BJ (cell line): ENCODE results near the gene ZBTB7A. TPM values are rescaled to one million over a fixed set of nuclear protein-coding genes. Genes with fewer than 3 reads are reported as not detected.

Experiments used
- CTCF ChIA-PET: fragments of 350-600 bp; formaldehyde crosslinking; extraction: SDS; loops from one replicate; lab custom pipeline; 2021; ENCODE audit warnings: antibody characterized with exemption, inconsistent platforms; lab: Yijun Ruan, JAX
- POLR2A ChIA-PET: fragments of 300-600 bp; sonication (Branson Sonifier 250); formaldehyde crosslinking; extraction: SDS; loops from one replicate; lab custom pipeline; 2021; ENCODE audit warnings: antibody characterized with exemption; lab: Charles Lee
- DNase-seq: peaks from one replicate; pipeline ENCODE4 v3.0.0-alpha.2; 2011; ENCODE audit warnings: low read depth
- H3K27me3 ChIP-seq: 2 replicates; pipeline ENCODE4 v1.6.0; 2011; ENCODE audit warnings: low read length; ENCODE audit not compliant: control insufficient read depth, insufficient read depth
- H3K36me3 ChIP-seq: 2 replicates; pipeline ENCODE4 v1.5.1; 2011; ENCODE audit warnings: low read length; ENCODE audit not compliant: control insufficient read depth, insufficient read depth
- H3K4me3 ChIP-seq: 2 replicates; pipeline ENCODE4 v1.5.1; 2011; ENCODE audit warnings: low read depth, mild to moderate bottlenecking, control low read depth, low read length
- polyA plus RNA-seq: library from polyadenylated mRNA; depleted of rRNA; stranded (reverse); fragments of >200 nt; gene quantifications from 2 replicates; pipeline ENCODE4 v1.2.3, GENCODE V29; 2011
- TF ChIP-seq, protein P1 (sequence below): IDR thresholded peaks from 2 replicates; pipeline ENCODE4 v1.5.1; 2011; ENCODE audit warnings: low read depth, mild to moderate bottlenecking, control low read depth, inconsistent platforms, low read length, moderate library complexity; ENCODE audit not compliant: insufficient read depth

Gene ZBTB7A
- polyA plus RNA-seq, 1 experiment: 7.5 TPM

DNA sequence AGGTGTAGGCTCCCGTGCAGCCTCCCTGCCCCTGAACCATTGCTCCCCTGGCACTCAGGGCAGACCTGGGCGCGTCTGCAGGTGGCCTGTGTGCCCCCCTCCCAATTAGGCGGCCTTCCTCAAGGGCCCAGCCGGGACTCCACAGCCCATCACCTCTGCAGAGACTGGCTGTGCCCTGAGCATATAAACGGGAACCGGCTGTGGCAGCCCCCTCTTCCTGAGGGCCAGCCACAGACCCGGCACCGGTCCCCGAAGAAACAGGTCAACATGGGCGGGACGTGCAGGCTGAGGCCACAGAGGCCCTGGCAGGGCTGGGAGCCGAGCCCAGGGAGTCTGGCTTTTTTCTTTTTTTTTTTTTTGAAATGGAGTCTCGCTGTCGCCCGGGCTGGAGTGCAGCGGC is 47.1 kb downstream of the ZBTB7A start:
- POLR2A ChIA-PET: no interaction called here
- H3K36me3 ChIP-seq: peaks cover 15% of the 10 kb centered on the region
- H3K4me3 ChIP-seq: no peak overlapping the region
- CTCF ChIA-PET: interaction anchor here (0.7 kb wide), 1 partner anchor 51 kb away, joined by 3 read pairs; no protein-coding TSS in a partner anchor
- TF ChIP-seq, protein P1, sequence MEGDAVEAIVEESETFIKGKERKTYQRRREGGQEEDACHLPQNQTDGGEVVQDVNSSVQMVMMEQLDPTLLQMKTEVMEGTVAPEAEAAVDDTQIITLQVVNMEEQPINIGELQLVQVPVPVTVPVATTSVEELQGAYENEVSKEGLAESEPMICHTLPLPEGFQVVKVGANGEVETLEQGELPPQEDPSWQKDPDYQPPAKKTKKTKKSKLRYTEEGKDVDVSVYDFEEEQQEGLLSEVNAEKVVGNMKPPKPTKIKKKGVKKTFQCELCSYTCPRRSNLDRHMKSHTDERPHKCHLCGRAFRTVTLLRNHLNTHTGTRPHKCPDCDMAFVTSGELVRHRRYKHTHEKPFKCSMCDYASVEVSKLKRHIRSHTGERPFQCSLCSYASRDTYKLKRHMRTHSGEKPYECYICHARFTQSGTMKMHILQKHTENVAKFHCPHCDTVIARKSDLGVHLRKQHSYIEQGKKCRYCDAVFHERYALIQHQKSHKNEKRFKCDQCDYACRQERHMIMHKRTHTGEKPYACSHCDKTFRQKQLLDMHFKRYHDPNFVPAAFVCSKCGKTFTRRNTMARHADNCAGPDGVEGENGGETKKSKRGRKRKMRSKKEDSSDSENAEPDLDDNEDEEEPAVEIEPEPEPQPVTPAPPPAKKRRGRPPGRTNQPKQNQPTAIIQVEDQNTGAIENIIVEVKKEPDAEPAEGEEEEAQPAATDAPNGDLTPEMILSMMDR: no peak
- no peaks in the 10 kb centered on the region for H3K27me3 ChIP-seq
- no peak for DNase-seq

DNA sequence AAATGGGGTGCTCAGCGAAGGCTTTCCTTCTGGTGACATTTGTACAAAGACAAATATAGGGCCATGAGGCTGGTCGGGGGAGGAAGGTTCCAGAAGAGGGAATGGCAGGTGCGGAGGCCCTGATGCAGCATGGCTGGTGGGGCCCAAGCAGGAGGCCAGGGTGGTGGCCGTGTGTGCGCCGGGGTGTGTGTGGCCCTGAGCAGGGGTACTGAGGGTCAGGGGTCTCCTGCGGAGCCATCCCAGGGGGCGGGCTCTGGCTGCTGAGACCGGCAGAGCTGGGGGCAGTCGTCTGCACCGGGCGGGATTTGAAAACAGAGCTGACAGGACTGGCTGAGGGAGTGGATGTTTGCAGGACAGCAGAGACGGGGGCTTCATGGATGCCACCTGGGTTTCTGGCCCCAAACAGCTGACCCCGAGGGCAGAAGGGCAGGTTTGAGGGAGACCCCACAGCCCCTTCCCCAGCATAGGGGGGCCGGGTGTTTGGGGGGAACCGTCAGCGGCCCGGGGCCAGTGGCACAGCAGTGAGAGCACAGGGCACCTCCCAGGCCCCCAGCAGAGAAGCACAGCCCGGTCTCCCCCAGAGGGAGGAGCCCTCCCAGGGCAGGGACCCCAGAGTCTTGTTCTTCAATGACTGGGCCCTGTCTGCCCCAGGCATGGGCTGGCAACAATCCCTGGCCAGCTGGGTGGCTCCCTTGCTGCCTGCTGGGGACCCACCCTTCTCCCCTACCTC is 47.8 kb downstream of the ZBTB7A start:
- POLR2A ChIA-PET: no interaction called here
- DNase-seq: no peak
- no peak overlapping the region for H3K4me3 ChIP-seq
- CTCF ChIA-PET: interaction anchor here (0.7 kb wide), 1 partner anchor 51 kb away, joined by 3 read pairs; no protein-coding TSS in a partner anchor
- TF ChIP-seq, protein P1: no peak
- H3K27me3 ChIP-seq: no peaks in the 10 kb centered on the region
- H3K36me3 ChIP-seq: peaks cover 12% of the 10 kb centered on the region

DNA sequence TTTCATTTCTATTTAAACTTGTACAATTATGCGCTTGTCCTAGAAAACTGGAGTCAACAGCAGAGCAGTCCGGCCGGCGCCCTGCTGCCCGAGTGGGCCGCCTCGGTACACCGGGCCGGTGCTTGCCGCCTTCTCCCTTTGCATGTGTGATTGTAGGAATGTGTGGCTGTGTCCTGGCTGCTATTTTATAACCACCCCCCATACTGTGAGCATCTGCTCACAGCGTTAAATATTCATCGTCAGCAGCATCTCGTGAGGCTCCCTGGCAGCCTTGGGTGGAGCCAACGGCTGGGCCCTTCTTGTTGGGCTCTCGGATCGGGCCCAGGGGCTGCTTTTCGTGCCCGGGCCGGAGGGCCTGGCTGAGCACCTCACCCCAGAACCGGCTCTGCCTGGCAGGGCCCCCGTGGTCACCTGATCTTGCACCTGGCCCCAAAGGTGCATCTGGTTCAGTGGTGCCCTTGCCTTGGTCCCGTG is 48.5 kb downstream of the ZBTB7A start:
- Histone ChIP-seq H3K4me3 (no peak overlapping the region), H3K27me3 (no peaks in the 10 kb centered on the region), H3K36me3 (peaks cover 14% of the 10 kb centered on the region)
- CTCF ChIA-PET: no interaction called here
- POLR2A ChIA-PET: no interaction called here
- TF ChIP-seq, protein P1: no peak
- DNase-seq: no peak

DNA sequence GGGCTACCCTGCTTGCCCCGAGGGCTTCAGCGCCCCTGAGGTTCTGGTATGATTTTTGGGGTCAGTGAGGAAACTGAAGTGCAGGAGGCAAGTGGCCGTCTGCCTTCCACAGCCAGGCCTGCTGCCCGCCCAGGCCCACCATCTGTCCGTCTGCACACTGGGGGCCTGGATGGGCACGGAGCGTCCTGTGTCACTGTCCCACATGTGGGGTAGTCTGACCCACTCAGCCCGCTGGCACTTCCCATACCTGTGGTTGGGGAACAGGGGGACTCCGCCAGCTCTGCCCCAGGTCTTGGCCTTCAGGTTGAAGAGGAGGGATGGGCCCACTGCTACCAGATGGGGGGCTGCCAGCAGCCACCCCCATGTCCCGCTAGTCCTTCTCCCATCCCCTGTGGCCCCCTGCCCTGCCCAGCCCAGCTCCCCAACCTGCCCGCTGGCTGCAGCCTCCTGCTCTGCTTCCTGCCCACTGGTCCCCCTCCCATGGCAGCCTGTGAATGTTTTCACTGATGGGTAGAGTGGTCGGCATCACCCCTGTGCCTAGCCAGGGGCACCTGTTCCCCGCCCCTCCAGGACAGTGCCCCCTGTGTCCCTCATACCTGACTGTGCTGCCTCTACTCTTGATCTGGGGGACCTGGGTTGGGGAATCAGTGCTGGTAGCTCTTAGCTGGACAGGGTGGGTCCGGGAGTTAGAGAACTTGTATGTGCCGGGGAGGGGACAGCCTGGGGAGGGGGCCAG is 49.6 kb downstream of the ZBTB7A start:
- Histone ChIP-seq H3K27me3 (no peaks in the 10 kb centered on the region), H3K4me3 (no peak overlapping the region), H3K36me3 (peaks cover 16% of the 10 kb centered on the region)
- ChIA-PET POLR2A (no interaction called here), CTCF (no interaction called here)
- TF ChIP-seq, protein P1: no peak
- no peak for DNase-seq

DNA sequence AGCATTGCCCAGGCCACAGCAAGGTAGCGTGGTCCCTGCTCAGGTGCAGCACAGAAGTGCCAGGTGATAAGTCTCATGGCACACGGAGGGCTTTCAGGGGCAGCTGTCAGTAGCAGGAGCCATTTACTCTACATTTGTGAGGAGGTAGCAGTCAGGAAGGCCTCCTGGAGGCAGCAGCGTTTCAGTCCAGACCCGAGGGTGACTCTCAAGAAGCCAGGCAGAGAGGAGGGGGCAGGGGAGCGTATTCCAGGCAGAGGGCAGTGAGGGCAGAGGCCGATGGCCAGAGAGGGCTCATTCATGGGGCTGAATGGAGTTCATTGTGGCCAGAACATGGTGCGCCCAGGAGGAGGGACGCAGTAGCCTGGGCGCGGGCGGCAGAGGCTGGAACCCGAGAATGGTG is 50.2 kb downstream of the ZBTB7A start:
- no peak for DNase-seq
- Histone ChIP-seq H3K4me3 (no peak overlapping the region), H3K27me3 (no peaks in the 10 kb centered on the region), H3K36me3 (peaks cover 16% of the 10 kb centered on the region)
- ChIA-PET CTCF (no interaction called here), POLR2A (no interaction called here)
- TF ChIP-seq, protein P1: no peak
